DMS53 (cell line): ENCODE measurements around the gene SMARCD2.

ENCODE experiments used
- DNase-seq: peaks from one replicate; lab custom pipeline; 2025; lab: John Stamatoyannopoulos, UW

The SMARCD2 gene

GRCh38 chr17:63850401-63850800 lies 7.9 kb upstream of the SMARCD2 start:
- no peak for DNase-seq

- DNase-seq, result peak; percentile 91
Measured at GRCh38 chr17:63848834-63849689, 6.6 kb upstream of the SMARCD2 start.

GRCh38 chr17:63847525-63848249 lies 5.2 kb upstream of the SMARCD2 start:
- DNase-seq, result no peak

- DNase-seq, result no peak
Measured at GRCh38 chr17:63845509-63845908, 3.0 kb upstream of the SMARCD2 start.

- DNase-seq, result no peak
Measured at GRCh38 chr17:63843910-63844677, 1.6 kb upstream of the SMARCD2 start.

GRCh38 chr17:63843387-63843888 lies 953 bp upstream of the SMARCD2 start:
- DNase-seq, result peak; percentile 69

- peak; percentile 74 for DNase-seq
Measured at GRCh38 chr17:63842173-63842539, 329 bp downstream of the SMARCD2 start.

- DNase-seq, result peak; percentile 46
Measured at GRCh38 chr17:63841350-63842172, 924 bp downstream of the SMARCD2 start.

GRCh38 chr17:63840591-63841349 lies 1.7 kb downstream of the SMARCD2 start:
- no peak for DNase-seq

- DNase-seq, result peak; percentile 13
Measured at GRCh38 chr17:63838631-63839171, 3.8 kb downstream of the SMARCD2 start.

GRCh38 chr17:63837962-63838600 lies 4.4 kb downstream of the SMARCD2 start:
- DNase-seq, result no peak

GRCh38 chr17:63837480-63837879 lies 5.0 kb downstream of the SMARCD2 start:
- DNase-seq, result no peak

- DNase-seq, result no peak
Measured at GRCh38 chr17:63836811-63837210, 5.7 kb downstream of the SMARCD2 start.

- DNase-seq, result no peak
Measured at GRCh38 chr17:63835167-63835720, 7.2 kb downstream of the SMARCD2 start.

- DNase-seq, result peak; percentile 89
Measured at GRCh38 chr17:63834431-63835166, 7.9 kb downstream of the SMARCD2 start.

GRCh38 chr17:63833741-63834373 lies 8.6 kb downstream of the SMARCD2 start:
- no peak for DNase-seq

GRCh38 chr17:63833026-63833740 lies 9.3 kb downstream of the SMARCD2 start:
- DNase-seq, result no peak

- DNase-seq, result peak; percentile 19
Measured at GRCh38 chr17:63832455-63832854, 10.0 kb downstream of the SMARCD2 start.
